EL (cell line): Measurements from ENCODE around the gene PFN1.

ENCODE experiments used
- DNase-seq: peaks from one replicate; pipeline ENCODE4 v3.0.0-alpha.2; 2016

Gene PFN1

DNA sequence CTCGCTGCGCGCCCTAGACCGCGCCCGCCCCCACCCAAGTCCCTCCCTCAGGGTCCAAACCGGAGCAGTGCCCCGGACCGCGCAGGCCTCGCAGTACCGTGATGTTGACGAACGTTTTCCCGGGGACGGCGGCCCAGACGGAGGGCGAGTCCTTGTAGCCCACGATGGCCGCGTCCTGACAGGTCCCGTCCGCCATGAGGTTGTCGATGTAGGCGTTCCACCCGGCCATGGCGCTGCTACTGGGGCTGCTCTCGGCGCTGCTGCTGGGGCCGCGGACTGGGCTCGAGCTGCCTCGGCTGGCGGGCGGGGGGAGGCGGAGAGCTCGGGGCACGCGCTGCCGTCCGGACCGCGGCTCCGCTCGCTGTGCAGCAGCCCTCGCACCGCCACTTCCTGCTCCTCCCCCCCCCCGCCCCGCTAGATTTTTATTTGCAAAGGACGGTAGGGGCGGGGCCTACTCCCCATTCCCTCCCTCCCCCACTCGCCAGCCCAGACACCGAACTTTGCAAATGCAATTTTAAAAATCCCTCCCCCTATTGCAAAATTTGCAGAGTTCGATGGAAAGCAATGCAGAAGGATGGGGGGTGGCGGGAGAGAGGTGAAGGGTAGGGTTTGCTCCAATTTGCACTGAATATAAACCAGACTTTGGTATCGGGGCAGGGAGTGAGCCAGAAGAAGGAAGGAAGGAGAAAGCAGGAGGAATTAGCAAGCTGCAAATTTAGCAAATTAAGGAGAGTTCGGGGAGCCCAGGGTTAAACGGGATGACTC is at the start of gene PFN1:
PFN1 (minus strand) TSS at position 365 of the 765 bp plus-strand sequence; CDS start at position 229, 136 bp downstream.
- peak; percentile 94 for DNase-seq

DNA sequence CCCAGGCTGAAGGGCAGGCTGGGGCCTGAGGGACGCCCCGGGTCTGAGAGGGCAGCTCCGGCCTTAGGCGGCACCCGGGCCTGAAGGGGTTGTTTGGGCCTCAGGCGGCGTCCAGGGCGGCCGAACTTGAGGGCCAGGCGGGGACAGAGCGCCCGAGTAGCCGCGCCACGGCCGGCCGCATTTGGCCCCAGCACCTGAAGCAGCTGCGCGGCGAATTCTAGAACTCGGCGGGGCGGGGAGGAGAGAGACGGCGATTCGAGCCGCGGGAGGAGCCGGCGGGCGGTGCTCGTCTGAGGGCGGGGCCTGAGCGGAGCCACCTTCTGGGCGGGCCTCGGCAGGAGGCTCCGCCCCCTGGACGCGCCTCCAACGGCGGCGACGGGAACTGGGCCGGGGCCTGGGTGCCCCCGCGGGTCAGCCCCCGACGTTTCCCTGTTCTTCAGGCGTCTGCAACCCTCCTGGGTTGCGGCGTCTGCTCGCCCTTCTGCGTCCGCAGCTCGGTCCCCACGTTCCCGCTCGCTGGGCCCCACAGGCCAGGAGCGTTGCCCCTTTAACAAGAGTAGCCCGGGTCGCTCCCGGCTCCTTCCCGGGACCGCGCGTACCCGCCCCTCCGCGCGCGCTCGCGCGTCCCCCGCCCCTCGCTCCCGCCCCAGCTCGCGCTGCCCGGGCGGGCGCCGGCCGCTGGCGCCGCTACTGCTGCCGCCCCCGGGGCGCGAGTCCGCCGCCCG is 49.1 kb upstream of the PFN1 start, which contains the start of the genes INCA1 and KIF1C:
INCA1 (minus strand) TSS at position 221 of the 725 bp plus-strand sequence. CDS start 3,085 bp downstream, outside the sequence.
KIF1C (plus strand) TSS at position 649 of the 725 bp plus-strand sequence. CDS start 2,297 bp downstream, outside the sequence.
- DNase-seq: peak; percentile 90

DNA sequence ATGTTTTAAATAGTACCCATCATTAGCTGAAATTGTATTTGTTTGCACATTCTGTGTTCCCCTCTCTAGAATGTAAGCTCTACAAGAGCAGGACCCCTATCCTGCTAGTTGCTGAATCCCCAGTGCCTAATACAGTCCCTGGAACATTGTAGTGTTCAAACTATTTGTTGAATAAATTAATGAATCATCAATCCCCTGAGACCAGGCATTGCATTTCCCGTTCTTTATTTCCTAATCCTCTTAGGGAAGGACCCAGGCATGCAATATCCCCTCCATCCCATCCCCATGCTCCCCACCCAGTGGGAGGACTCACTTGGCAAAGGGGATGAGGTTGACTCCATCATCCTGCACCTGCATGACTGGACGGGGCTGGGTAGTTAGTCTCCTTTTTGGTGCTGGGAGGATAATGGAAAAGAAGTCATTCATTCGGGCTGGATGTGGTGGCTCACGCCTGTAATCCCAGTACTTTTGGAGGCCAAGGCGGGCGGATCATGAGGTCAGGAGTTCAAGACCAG is 45.8 kb upstream of the PFN1 start:
- no peak for DNase-seq

DNA sequence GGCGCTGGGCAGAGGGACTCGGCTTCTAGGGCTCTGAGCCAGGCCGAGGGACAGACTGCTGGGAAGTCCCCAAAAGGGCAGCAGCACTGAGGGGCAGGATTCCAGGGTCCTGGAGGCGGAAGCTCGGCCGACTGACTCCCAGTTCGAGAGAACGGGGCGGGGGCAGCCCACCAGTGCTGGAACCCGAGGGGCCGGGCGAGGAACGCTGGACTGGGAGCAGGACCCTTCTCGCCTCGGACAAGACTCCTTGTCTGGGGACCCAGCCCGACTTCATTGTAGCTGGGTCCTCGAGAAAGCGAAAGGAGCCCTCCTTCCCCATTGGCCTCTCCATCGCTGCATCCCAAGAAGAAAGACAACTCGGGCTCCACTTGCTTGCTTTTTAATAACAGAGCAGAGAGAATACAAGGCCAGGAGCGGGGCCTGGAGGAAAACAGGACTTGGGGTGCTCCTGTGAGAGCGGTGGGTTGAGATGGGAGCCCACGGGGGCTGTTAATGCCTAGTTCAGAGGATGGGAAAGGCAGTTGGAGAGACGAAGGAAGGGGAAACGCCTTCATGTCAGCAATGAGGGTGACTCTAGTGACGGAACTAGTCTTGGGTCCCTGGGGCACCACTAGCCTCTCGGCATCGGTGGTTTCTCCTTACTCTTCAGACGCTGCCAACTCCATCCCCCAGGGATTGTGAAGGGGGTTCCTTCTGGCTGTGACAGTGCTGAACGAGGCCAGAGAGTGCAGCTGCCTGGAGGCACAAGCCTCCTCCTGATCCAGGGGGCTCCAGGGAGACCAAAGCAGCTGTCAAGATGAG is 39.6 kb upstream of the PFN1 start:
- no peak for DNase-seq

DNA sequence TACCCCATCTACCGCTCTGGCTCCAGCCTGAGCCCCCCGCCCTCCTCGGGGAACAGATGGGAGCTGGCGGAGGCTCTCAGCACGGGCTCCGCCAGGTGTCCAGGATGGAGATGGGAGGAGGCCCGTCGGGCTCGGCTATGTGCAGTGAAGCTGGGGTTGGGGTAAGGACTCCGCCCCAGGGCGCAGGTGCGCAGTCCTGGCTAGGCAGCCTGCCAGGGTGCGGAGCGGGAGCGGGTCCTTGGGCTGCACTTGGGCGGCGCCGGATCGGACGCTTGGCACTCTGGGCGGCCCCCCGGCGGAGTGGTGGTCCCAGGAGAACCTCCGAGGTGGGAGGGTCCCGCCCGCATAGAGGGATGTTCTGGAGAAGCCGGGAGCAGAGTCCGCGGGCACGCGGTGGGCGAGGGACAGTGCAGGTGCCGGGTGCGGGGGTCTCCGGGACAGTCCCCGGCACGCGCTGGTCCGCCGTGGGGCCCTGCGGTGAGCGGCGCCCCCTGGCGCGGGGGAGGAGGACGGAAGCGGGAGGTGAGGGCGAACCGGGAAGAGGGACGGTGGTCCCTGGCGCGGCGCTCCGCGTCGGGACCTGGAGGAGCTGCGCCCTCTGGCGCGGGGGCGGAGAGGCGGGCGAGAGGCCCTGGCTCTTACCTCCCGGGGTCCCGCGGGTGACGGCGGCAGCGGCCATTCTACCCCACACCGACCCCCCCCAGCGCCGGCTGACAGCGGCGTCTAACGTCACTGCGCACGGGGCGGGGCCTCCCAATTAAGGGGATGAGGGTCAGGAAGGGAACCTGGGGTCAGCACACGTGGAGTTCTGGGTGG is 38.8 kb upstream of the PFN1 start, which contains the start of gene CAMTA2:
CAMTA2 (minus strand) TSS at position 725 of the 816 bp plus-strand sequence. CDS start 1,453 bp downstream, outside the sequence.
- DNase-seq: peak; percentile 82

DNA sequence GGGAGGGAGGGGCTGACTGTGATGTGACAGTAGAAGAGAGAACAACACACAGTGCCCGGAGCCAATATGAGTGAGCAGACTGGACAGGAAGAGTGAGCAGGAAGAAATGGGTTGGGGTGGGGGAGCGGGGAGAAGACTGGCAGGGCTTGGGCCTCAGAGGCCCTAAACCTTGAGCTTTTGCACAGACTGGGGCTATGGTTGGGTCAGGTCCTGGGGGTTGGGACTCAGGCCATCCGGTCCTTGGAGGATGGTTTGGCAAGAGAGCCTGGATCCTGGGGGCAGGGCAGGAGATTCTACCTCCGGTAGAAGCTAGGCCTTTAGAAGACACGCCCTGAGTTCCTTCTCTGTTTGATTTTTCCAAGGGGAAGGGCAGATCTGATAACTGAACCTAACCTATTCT is 38.1 kb upstream of the PFN1 start:
- DNase-seq: peak; percentile 40

DNA sequence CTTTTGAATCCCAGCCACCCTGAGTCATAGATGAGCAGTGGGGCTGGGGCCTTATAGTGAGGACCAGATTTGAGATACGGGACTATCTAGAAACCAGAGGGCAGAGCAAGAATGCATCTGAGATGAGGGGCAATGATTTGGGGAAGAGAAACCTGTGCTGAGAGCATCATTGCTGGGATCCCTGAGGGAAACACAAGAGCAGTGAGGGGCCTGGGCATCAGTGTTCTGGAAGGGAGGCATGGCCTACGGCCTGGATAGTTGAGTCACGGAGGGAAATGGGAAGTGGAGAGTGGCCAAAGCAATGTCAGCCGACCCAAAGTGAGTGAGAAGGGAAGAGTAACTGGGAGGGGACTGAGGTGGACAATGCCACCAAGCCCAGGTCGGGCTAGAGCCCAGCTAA is 34.0 kb upstream of the PFN1 start:
- no peak for DNase-seq

DNA sequence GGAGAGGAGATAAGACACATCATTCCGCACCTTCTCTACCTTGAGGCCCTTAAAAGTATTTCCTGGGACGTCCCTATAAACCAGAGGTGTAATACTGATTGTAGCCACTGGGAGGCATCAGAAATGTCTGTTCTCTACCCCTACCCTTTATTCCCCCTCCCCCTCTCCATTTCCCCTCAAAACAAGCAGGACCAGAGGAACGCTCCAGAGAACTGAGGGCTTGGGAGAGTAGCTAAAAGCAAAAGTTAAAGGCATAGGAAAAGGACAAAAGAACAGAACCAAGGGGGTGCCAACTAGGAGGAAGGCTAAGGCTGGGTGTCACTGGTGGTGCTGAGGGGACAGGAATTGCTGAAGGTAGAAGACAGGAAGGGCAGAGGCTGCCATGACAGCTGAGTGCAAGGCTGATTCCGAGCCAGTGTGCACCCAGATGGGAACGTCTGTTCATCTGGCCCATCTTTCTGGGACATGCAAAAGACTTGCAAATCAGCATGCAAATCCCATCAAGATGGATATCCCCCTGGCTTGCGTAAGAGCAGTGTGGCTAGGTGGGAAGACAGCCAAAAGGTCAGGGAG is 32.4 kb upstream of the PFN1 start:
- peak; percentile 51 for DNase-seq

DNA sequence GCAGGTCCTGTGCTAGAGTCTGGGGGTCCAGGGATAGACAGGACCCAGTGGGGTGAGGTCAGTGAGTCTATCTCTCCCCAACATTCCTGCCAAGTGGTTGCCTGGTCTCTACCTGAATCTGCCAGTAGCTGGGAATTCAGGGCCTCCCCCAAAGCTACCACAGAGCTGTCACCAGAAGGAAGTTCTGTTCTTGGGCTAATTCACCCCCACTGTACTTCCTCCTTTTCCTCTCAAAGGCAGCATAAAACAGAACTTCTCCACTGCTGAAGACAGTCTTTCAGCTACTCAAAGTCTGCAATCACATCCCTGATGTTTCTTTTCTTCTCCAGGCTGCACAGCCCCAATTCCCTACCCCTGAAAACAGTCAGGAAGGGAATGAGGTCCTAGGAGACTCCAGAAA is 30.4 kb upstream of the PFN1 start:
- DNase-seq: no peak

DNA sequence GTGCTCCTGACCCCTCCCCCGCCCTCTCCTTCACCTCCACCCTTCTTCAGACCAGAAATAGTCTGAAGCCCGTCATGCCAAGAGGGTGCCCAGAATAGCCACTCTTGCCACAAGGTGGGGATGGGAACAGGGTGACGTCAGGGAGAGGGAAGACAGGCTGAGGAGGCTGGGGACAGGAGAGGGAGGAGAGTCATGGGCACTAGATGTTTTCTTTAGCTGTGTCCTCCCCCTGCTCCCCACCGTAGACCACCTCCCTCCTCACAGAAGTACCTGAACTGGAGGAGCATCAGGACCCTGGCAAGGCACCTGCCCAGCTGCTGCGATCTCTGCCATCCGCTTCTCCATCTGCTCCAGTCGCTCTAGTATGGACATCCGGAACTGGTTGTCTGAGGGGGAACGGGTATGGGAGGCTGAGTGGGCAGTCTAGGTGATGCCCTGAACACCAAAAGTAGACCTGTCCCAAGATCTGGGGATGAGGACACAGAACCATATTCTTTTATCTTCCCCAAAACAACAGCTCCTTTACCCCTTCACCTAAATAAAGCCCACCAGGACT is 25.9 kb upstream of the PFN1 start:
- DNase-seq: no peak

DNA sequence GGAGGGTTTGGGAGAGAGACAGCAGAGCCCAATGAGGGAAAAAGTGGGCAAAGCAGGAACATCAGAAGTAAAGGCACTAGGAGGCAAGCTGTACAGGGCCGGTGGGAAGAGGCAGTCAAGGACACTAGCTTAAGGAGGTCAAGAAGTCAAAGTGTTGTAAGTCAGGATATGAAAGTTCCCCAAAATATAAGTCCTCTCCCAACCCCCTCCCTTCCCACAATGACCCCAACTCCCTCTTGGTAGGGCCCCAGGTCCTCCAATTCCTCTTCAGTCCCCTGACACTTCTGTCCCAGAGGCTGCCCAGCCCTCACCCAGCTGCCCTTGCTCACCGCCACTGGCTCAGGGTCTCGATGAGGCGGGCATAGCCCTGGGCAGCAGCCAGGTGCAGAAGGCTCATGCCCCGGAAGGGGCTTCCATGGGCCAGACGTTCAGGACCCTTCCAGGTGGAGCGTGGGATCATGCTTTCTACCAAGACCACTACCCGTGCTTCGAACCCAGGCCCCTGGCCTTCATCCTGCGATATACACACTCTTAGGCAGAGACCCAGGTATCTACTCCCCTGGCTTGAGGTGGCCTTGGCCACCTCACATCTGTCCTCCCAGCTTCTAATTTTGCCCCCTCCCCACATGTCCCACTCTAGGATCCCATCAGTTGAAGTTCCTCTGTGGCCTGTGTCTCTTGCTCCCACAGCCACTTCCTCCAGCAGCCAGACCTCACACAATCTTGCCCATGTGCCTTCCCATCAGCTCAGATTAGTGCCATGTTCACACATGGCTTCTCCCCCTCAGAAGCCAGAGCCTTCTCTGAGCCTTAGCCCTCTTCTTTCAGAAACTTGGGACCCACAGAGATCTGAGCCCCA is 25.2 kb upstream of the PFN1 start:
- DNase-seq: no peak

DNA sequence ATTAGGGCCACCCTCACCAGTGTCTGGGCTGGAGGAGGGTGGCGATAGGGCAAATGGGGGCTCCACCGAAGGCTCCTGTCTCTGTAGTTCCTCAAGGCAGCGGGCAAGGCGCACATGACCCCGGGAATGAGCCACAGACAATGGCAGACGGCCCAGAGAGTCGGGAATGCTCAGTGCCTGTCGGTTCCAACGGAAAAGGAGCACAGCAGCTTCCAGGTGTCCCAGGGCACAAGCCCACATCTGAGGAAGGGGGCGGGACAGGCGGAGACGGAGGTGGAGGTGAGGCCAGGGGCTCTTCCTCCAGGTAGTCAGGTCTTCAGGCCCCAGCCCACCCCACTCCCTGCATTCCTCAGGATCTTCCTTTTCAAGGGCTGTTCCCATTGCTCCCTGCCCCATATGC is 24.4 kb upstream of the PFN1 start:
- DNase-seq: no peak

DNA sequence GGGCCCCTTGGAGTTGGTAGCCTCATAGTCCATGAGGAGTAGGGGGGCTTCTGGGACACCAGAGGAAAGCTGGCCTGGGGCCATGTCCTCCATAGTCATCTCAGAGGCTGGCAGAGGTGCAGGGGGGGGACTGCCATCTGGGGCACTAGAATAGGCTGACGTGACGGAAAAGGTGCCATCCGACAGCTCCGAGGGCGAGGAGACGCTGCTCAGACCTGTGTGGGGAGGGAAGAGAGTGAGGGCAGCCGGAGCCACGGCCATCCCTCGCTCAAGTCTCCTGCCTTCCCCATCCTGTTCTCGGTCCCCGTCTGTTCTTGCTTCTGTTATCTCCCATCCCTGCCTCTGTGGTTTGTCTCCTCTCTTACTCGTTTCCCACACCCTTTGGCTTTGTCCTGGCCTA is 24.0 kb upstream of the PFN1 start:
- no peak for DNase-seq

DNA sequence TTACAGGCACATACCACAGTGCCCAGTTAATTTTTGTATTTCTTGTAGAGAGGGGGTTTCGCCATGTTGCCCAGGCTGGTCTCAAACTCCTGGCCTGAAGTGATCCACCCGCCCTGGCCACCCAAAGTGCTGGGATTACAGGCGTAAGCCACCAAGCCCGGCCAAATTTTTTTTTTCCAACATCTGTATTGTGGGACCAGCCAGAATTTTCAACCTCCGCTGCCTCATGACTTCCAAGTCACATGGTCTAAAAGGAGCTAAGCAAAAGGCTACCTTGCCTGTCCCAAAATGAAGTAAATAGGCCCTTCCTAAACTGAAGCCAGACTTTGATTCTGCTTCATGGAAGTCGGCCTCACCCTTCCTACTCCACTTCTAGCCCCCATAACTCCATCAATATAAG is 23.5 kb upstream of the PFN1 start:
- no peak for DNase-seq

DNA sequence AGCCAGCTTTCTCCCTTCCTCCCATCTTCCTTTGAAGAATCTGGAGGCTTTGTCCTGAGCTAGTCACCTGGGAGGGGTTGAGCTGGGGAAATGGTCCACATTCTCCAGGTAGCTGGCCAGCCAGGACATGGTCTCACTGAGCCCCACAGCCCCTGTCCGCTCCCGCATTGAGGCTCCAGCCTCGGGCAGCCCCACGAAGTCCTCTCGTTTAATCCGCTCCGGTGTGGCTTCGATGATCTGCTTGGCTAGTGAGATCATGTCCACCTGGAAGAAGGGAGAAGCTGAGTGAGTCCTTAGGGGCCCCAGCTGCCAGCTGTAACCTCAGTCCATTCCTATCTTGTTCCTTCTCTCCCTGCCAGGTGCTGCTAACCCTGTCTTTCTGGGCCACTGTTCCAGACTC is 21.9 kb upstream of the PFN1 start:
- DNase-seq: no peak

DNA sequence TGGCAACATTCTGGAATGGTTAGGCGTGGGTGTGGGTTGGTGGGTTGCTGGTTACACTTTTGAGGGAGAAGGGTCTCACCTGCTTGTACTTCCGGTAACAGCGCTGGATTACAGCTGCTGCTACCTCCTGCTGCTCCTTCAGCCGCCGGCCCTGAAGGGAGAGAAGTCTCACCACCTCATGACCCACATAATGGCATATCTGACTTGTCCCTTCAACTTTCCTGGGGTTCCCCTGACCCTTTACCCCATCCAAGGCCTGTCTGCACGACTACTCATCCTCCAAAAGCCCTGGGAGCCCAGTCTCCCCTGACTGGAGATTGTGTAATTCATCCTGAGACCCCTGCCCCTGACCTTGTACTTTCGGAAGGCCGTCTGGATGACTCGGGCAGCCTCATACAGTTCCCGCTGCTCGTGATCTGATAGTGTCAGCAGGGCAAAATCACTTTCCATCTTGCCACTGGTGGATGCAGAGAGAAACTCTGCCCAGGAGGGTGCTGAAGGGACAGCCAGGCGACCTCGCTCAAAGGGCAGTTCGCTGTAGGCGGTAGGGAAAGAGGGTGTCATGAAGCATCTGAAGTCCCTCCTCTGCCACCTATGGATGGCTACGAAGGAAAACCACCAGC is 21.3 kb upstream of the PFN1 start:
- peak; percentile 41 for DNase-seq

DNA sequence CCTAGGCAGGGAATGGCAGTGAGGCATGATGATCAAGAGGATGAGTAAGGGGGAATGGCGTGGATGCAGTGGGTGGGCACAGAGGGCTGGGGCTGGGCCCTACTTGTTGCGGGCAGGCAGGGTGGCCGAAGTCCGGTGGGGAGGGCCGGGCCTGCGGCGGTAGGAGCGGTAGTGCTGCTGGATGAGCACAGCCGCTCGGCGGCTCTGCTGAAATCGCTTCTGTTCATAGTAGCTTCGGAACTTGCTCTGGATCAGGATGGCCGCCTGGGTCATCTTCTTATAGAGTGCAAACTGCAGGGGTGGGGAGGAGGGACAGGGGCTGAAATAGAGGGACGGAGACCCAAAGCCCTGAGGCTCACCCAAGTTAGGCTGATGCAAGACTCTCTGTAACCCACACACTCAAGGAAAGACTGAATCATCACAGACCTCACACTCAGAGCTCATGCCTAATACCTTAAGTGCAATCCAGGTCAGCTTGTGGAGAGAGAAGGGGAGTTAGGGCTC is 20.8 kb upstream of the PFN1 start:
- peak; percentile 93 for DNase-seq

DNA sequence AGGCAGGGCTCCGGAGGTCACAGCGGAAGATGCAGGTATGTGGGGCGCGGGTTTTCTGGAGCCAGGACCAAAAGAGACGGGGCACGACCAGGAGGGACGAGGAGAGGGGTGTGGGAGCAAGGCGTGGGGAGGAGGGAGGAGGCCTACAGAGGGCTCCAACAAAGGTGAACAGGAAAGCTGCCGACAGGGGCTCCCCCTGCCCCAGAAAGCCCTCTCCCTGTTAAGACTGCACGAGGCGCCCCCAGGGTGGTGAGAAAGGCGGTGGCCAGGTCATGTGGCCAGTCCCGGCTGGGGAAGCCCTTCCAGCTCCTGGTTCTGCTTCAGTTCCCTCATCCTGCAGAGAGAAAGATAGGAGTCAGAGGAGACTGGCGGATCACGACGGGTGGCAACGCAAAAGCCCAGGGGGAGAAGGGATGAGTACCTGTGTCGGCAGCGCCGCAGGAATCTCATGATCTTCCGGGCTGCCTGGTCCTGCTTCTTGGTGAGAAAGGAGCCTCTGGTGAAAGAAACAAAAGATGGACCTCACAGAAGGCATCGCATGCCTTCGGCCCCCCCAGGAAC is 20.2 kb upstream of the PFN1 start:
- no peak for DNase-seq
